NK-92 (cell line): ENCODE data around the gene APOBEC3A.
"Not testable (repeated sequence)": the region's sequence is repeated elsewhere in the genome, so short reads cannot be mapped to it uniquely, and the experiment has no call there.

Experiments used
- DNase-seq: peaks from one replicate; lab custom pipeline; 2025; ENCODE audit not compliant: unreplicated experiment; lab: John Stamatoyannopoulos, UW

Gene APOBEC3A

GRCh38 chr22:38977289-38977688, 19.9 kb downstream of the APOBEC3A start:
- not testable (repeated sequence) for DNase-seq

GRCh38 chr22:38980587-38980986, 23.2 kb downstream of the APOBEC3A start:
- not testable (repeated sequence) for DNase-seq

GRCh38 chr22:38981005-38981991, 23.9 kb downstream of the APOBEC3A start:
- DNase-seq = no peak

GRCh38 chr22:38981992-38982927, 24.9 kb downstream of the APOBEC3A start, which contains the start of gene APOBEC3B:
TSS of gene APOBEC3B (plus strand) at chr22:38982347. CDS start at chr22:38982454, 107 bp downstream.
- DNase-seq = no peak

GRCh38 chr22:38984224-38984623, 26.8 kb downstream of the APOBEC3A start:
- DNase-seq = no peak

GRCh38 chr22:38984784-38985757, 27.7 kb downstream of the APOBEC3A start:
- DNase-seq = not testable (repeated sequence)

- no peak for DNase-seq
These were observed 29.2 kb downstream of the APOBEC3A start for GRCh38 chr22:38986629-38987028.

GRCh38 chr22:38987171-38987895, 29.9 kb downstream of the APOBEC3A start:
- no peak for DNase-seq

GRCh38 chr22:38989466-38989865, 32.1 kb downstream of the APOBEC3A start:
- DNase-seq = no peak

- DNase-seq = not testable (repeated sequence)
These were observed 35.5 kb downstream of the APOBEC3A start for GRCh38 chr22:38992871-38993371.

GRCh38 chr22:38996105-38996504, 38.7 kb downstream of the APOBEC3A start:
- no peak for DNase-seq

GRCh38 chr22:38997518-38997917, 40.1 kb downstream of the APOBEC3A start:
- DNase-seq = no peak

- DNase-seq = no peak
These were observed 45.8 kb downstream of the APOBEC3A start for GRCh38 chr22:39003165-39003638.

GRCh38 chr22:39007177-39007576, 49.8 kb downstream of the APOBEC3A start:
- DNase-seq = no peak

- not testable (repeated sequence) for DNase-seq
These were observed 51.0 kb downstream of the APOBEC3A start for GRCh38 chr22:39008271-39008850.

- no peak for DNase-seq
These were observed 53.5 kb downstream of the APOBEC3A start for GRCh38 chr22:39010946-39011345.
